Measurements from ENCODE around the gene NCOA7. TPM values are rescaled to one million over a fixed set of nuclear protein-coding genes. Genes with fewer than 3 reads are reported as not detected.

The NCOA7 gene
- total RNA-seq: 7.8 and 8.5 TPM in 2 replicates
- polyA plus RNA-seq (2012): 13.5 TPM

- peak; percentile 84 for DNase-seq (ENCODE audit: low read depth)
Observed at GRCh38 chr6:125790358-125791150, at the start of gene NCOA7. TSS of gene NCOA7 (plus strand) at chr6:125790960. CDS start at chr6:125815355, 24,395 bp downstream.

- no peak for DNase-seq (ENCODE audit: low read depth)
Observed at GRCh38 chr6:125741336-125741735, 49.4 kb upstream of the NCOA7 start.

- DNase-seq (ENCODE audit: low read depth): no peak
Observed at GRCh38 chr6:125742024-125742423, 48.7 kb upstream of the NCOA7 start.

- no peak for DNase-seq (ENCODE audit: low read depth)
Observed at GRCh38 chr6:125742464-125743120, 48.2 kb upstream of the NCOA7 start.

- no peak for DNase-seq (ENCODE audit: low read depth)
Observed at GRCh38 chr6:125743604-125744003, 47.2 kb upstream of the NCOA7 start.

GRCh38 chr6:125745281-125746018 is 45.3 kb upstream of the NCOA7 start:
- DNase-seq (ENCODE audit: low read depth): no peak

- no peak for DNase-seq (ENCODE audit: low read depth)
Observed at GRCh38 chr6:125746019-125746414, 44.7 kb upstream of the NCOA7 start.

- peak; percentile 45 for DNase-seq (ENCODE audit: low read depth)
Observed at GRCh38 chr6:125746731-125747588, 43.8 kb upstream of the NCOA7 start.

- DNase-seq (ENCODE audit: low read depth): peak; percentile 19
Observed at GRCh38 chr6:125747589-125748405, 43.0 kb upstream of the NCOA7 start.

GRCh38 chr6:125748406-125749172 is 42.2 kb upstream of the NCOA7 start:
- DNase-seq (ENCODE audit: low read depth): no peak

- DNase-seq (ENCODE audit: low read depth): peak; percentile 85
Observed at GRCh38 chr6:125749173-125749864, 41.4 kb upstream of the NCOA7 start, which contains the start of gene HEY2. TSS of gene HEY2 (plus strand) at chr6:125749632. CDS start at chr6:125749777, 145 bp downstream.

GRCh38 chr6:125749865-125750691 is 40.7 kb upstream of the NCOA7 start:
- DNase-seq (ENCODE audit: low read depth): no peak

GRCh38 chr6:125750692-125751333 is 39.9 kb upstream of the NCOA7 start:
- DNase-seq (ENCODE audit: low read depth): no peak

GRCh38 chr6:125751334-125751916 is 39.3 kb upstream of the NCOA7 start:
- no peak for DNase-seq (ENCODE audit: low read depth)

- no peak for DNase-seq (ENCODE audit: low read depth)
Observed at GRCh38 chr6:125752773-125753172, 38.0 kb upstream of the NCOA7 start.

- no peak for DNase-seq (ENCODE audit: low read depth)
Observed at GRCh38 chr6:125753218-125753936, 37.4 kb upstream of the NCOA7 start.

Measured in myocyte (in vitro differentiated cells).